ENCODE measurements around the gene SARDH. TPM values are rescaled to one million over a fixed set of nuclear protein-coding genes. Genes with fewer than 3 reads are reported as not detected.
"Not testable (repeated sequence)": the region's sequence is repeated elsewhere in the genome, so short reads cannot be mapped to it uniquely, and the experiment has no call there.

SARDH gene
- total RNA-seq, 2 experiments from 2014 or later, result 0.50 to 0.88 TPM

GRCh38 chr9:133679466-133680061, 58.6 kb downstream of the SARDH start:
- no peaks in the 10 kb centered on the region for H3K9me3 Mint-ChIP-seq
- H3K36me3 Mint-ChIP-seq (ENCODE audit: low read depth), result no peaks in the 10 kb centered on the region
- H3K4me3 Mint-ChIP-seq, result no peak overlapping the region
- peaks cover 47% of the 10 kb centered on the region for H3K4me1 Mint-ChIP-seq
- DNase-seq, result no peak
- no peaks in the 10 kb centered on the region for H3K27me3 Mint-ChIP-seq
- ChIA-PET CTCF (no interaction called here), POLR2A (no interaction called here)
- H3K27ac Mint-ChIP-seq, result no peak overlapping the region

- ChIA-PET CTCF (no interaction called here), POLR2A (no interaction called here)
- no peak overlapping the region for H3K27ac Mint-ChIP-seq
- H3K4me1 Mint-ChIP-seq, result peaks cover 44% of the 10 kb centered on the region
- H3K36me3 Mint-ChIP-seq (ENCODE audit: low read depth), result no peaks in the 10 kb centered on the region
- no peak for DNase-seq
- H3K9me3 Mint-ChIP-seq, result no peaks in the 10 kb centered on the region
- H3K27me3 Mint-ChIP-seq, result no peaks in the 10 kb centered on the region
- no peak overlapping the region for H3K4me3 Mint-ChIP-seq
Measured at GRCh38 chr9:133679056-133679455, 59.1 kb downstream of the SARDH start.

- DNase-seq, result peak; percentile 71
- H3K27me3 Mint-ChIP-seq, result no peaks in the 10 kb centered on the region
- ChIA-PET CTCF (interaction anchor here (0.6 to 1.0 kb wide), 3 partner anchors 13 to 716 kb away, joined by 3 read pairs; no protein-coding TSS in a partner anchor), POLR2A (interaction anchor here (0.7 to 1.9 kb wide), 2 partner anchors 24 to 50 kb away, joined by 3 to 16 read pairs; no protein-coding TSS in a partner anchor)
- H3K36me3 Mint-ChIP-seq (ENCODE audit: low read depth), result no peaks in the 10 kb centered on the region
- peaks cover 33% of the 10 kb centered on the region for H3K4me1 Mint-ChIP-seq
- no peaks in the 10 kb centered on the region for H3K9me3 Mint-ChIP-seq
- no peak overlapping the region for H3K4me3 Mint-ChIP-seq
- H3K27ac Mint-ChIP-seq, result peak overlapping the region; percentile 82
Measured at GRCh38 chr9:133677126-133678010, 60.8 kb downstream of the SARDH start.

GRCh38 chr9:133676450-133676849, 61.7 kb downstream of the SARDH start:
- Mint-ChIP-seq H3K27ac (peak overlapping the region; percentile 82), H3K9me3 (no peaks in the 10 kb centered on the region), H3K36me3 (ENCODE audit: low read depth) (no peaks in the 10 kb centered on the region), H3K4me3 (no peak overlapping the region), H3K27me3 (no peaks in the 10 kb centered on the region), H3K4me1 (peaks cover 29% of the 10 kb centered on the region)
- no peak for DNase-seq
- ChIA-PET POLR2A (interaction anchor here (1.9 kb wide), 1 partner anchor 25 kb away, joined by 16 read pairs; no protein-coding TSS in a partner anchor), CTCF (interaction anchor here (0.9 to 1.0 kb wide), 2 partner anchors 12 to 87 kb away, joined by 3 read pairs; no protein-coding TSS in a partner anchor)

GRCh38 chr9:133675796-133676195, 62.4 kb downstream of the SARDH start:
- H3K27me3 Mint-ChIP-seq; H3K9me3 Mint-ChIP-seq; DNase-seq; H3K27ac Mint-ChIP-seq; H3K4me3 Mint-ChIP-seq; CTCF ChIA-PET; H3K36me3 Mint-ChIP-seq (ENCODE audit: low read depth): not testable (repeated sequence)
- POLR2A ChIA-PET, result interaction anchor here (1.9 kb wide), 1 partner anchor 26 kb away, joined by 16 read pairs; no protein-coding TSS in a partner anchor
- peaks cover 29% of the 10 kb centered on the region for H3K4me1 Mint-ChIP-seq

- ChIA-PET POLR2A (no interaction called here), CTCF (no interaction called here)
- H3K9me3 Mint-ChIP-seq, result no peaks in the 10 kb centered on the region
Measured at GRCh38 chr9:133674091-133674490, 64.1 kb downstream of the SARDH start.

GRCh38 chr9:133673258-133673655, 64.9 kb downstream of the SARDH start:
- Mint-ChIP-seq H3K36me3 (ENCODE audit: low read depth) (no peaks in the 10 kb centered on the region), H3K27ac (no peak overlapping the region), H3K4me3 (no peak overlapping the region), H3K4me1 (peaks cover 25% of the 10 kb centered on the region), H3K9me3 (no peaks in the 10 kb centered on the region), H3K27me3 (no peaks in the 10 kb centered on the region)
- no peak for DNase-seq
- CTCF ChIA-PET, result no interaction called here
- POLR2A ChIA-PET, result interaction anchor here (1.1 kb wide), 1 partner anchor 10 kb away, joined by 5 read pairs; no protein-coding TSS in a partner anchor

More at GRCh38 chr9:133674091-133674490, 64.1 kb downstream of the SARDH start:
- no peak overlapping the region for H3K27ac Mint-ChIP-seq
- H3K4me1 Mint-ChIP-seq, result peaks cover 29% of the 10 kb centered on the region
- H3K27me3 Mint-ChIP-seq, result no peaks in the 10 kb centered on the region
- DNase-seq, result no peak
- H3K36me3 Mint-ChIP-seq (ENCODE audit: low read depth), result no peaks in the 10 kb centered on the region
- no peak overlapping the region for H3K4me3 Mint-ChIP-seq

GRCh38 chr9:133672503-133673257, 65.5 kb downstream of the SARDH start:
- H3K27ac Mint-ChIP-seq, result no peak overlapping the region
- POLR2A ChIA-PET, result interaction anchor here (1.1 kb wide), 1 partner anchor 11 kb away, joined by 5 read pairs; no protein-coding TSS in a partner anchor

GRCh38 chr9:133671371-133671770, 66.8 kb downstream of the SARDH start:
- POLR2A ChIA-PET, result no interaction called here
- DNase-seq, result no peak
- Mint-ChIP-seq H3K9me3 (no peaks in the 10 kb centered on the region), H3K36me3 (ENCODE audit: low read depth) (no peaks in the 10 kb centered on the region), H3K27ac (no peak overlapping the region), H3K4me1 (peaks cover 8% of the 10 kb centered on the region), H3K4me3 (no peak overlapping the region), H3K27me3 (no peaks in the 10 kb centered on the region)
- CTCF ChIA-PET, result no interaction called here

More at GRCh38 chr9:133672503-133673257, 65.5 kb downstream of the SARDH start:
- Mint-ChIP-seq H3K4me1 (peaks cover 22% of the 10 kb centered on the region), H3K36me3 (ENCODE audit: low read depth) (no peaks in the 10 kb centered on the region), H3K9me3 (no peaks in the 10 kb centered on the region), H3K4me3 (no peak overlapping the region), H3K27me3 (no peaks in the 10 kb centered on the region)
- no peak for DNase-seq
- CTCF ChIA-PET, result interaction anchor here (0.6 kb wide), 1 partner anchor 432 kb away, joined by 3 read pairs; no protein-coding TSS in a partner anchor

- no peak for DNase-seq
- Mint-ChIP-seq H3K4me3 (no peak overlapping the region), H3K4me1 (peaks cover 3% of the 10 kb centered on the region), H3K36me3 (ENCODE audit: low read depth) (no peaks in the 10 kb centered on the region), H3K9me3 (no peaks in the 10 kb centered on the region), H3K27ac (no peak overlapping the region), H3K27me3 (no peaks in the 10 kb centered on the region)
- CTCF ChIA-PET, result no interaction called here
- POLR2A ChIA-PET, result no interaction called here
Measured at GRCh38 chr9:133670466-133670865, 67.7 kb downstream of the SARDH start.

- Mint-ChIP-seq H3K4me3 (no peak overlapping the region), H3K9me3 (no peaks in the 10 kb centered on the region), H3K36me3 (ENCODE audit: low read depth) (no peaks in the 10 kb centered on the region), H3K27ac (no peak overlapping the region), H3K4me1 (no peaks in the 10 kb centered on the region), H3K27me3 (no peaks in the 10 kb centered on the region)
- no peak for DNase-seq
- POLR2A ChIA-PET, result no interaction called here
- CTCF ChIA-PET, result no interaction called here
Measured at GRCh38 chr9:133669182-133669801, 68.9 kb downstream of the SARDH start.

GRCh38 chr9:133667759-133668450, 70.2 kb downstream of the SARDH start:
- DNase-seq, result no peak
- Mint-ChIP-seq H3K4me1 (no peaks in the 10 kb centered on the region), H3K36me3 (ENCODE audit: low read depth) (no peaks in the 10 kb centered on the region), H3K27me3 (no peaks in the 10 kb centered on the region), H3K4me3 (no peak overlapping the region), H3K27ac (no peak overlapping the region), H3K9me3 (no peaks in the 10 kb centered on the region)
- POLR2A ChIA-PET, result interaction anchor here (0.6 kb wide), 1 partner anchor 70 kb away, joined by 3 read pairs; no protein-coding TSS in a partner anchor
- CTCF ChIA-PET, result interaction anchor here (0.6 kb wide), 1 partner anchor 846 kb away, joined by 3 read pairs; no protein-coding TSS in a partner anchor
